Measurements from ENCODE around the gene KRR1. TPM values are rescaled to one million over a fixed set of nuclear protein-coding genes. Genes with fewer than 3 reads are reported as not detected.
A peak's percentile ranks its signal among the peaks of the same experiment; 100 is the strongest.
"Not testable (repeated sequence)": the region's sequence is repeated elsewhere in the genome, so short reads cannot be mapped to it uniquely, and the experiment has no call there.

KRR1 gene
- total RNA-seq, 1 donor from 2014 or later = 59.4 TPM

- Mint-ChIP-seq H3K36me3 (ENCODE audit: low read depth) (no peaks in the 10 kb centered on the region), H3K9me3 (peaks cover 3% of the 10 kb centered on the region), H3K4me3 (no peak overlapping the region), H3K4me1 (peaks cover 14% of the 10 kb centered on the region), H3K27me3 (ENCODE audit: low read depth) (peaks cover 7% of the 10 kb centered on the region), H3K27ac (ENCODE audit: unreplicated experiment) (no peak overlapping the region)
- TF ChIP-seq CTCF (conservative IDR thresholded peaks at IDR 0.05) = peak; percentile 52
- DNase-seq (ENCODE audit: low read depth, low spot score) = no peak
Observed at GRCh38 chr12:75525263-75525662, 13.9 kb upstream of the KRR1 start.

GRCh38 chr12:75522124-75522523 is 10.7 kb upstream of the KRR1 start:
- not testable (repeated sequence) for H3K9me3 Mint-ChIP-seq; H3K4me3 Mint-ChIP-seq; H3K27ac Mint-ChIP-seq (ENCODE audit: unreplicated experiment); H3K36me3 Mint-ChIP-seq (ENCODE audit: low read depth); H3K4me1 Mint-ChIP-seq; H3K27me3 Mint-ChIP-seq (ENCODE audit: low read depth); DNase-seq (ENCODE audit: low read depth, low spot score)

- not testable (repeated sequence) for DNase-seq (ENCODE audit: low read depth, low spot score); H3K27me3 Mint-ChIP-seq (ENCODE audit: low read depth); H3K9me3 Mint-ChIP-seq; H3K4me3 Mint-ChIP-seq; H3K4me1 Mint-ChIP-seq; H3K27ac Mint-ChIP-seq (ENCODE audit: unreplicated experiment); H3K36me3 Mint-ChIP-seq (ENCODE audit: low read depth)
Observed at GRCh38 chr12:75521224-75521623, 9.8 kb upstream of the KRR1 start.

- Mint-ChIP-seq H3K9me3 (peaks cover 3% of the 10 kb centered on the region), H3K27me3 (ENCODE audit: low read depth) (no peaks in the 10 kb centered on the region), H3K4me1 (peaks cover 29% of the 10 kb centered on the region), H3K27ac (ENCODE audit: unreplicated experiment) (no peak overlapping the region), H3K4me3 (peak overlapping the region; percentile 98), H3K36me3 (ENCODE audit: low read depth) (no peaks in the 10 kb centered on the region)
- no peak for TF ChIP-seq CTCF (conservative IDR thresholded peaks at IDR 0.05)
- DNase-seq (ENCODE audit: low read depth, low spot score) = no peak
Observed at GRCh38 chr12:75509621-75510020, 1.8 kb downstream of the KRR1 start.

GRCh38 chr12:75508159-75508558 is 3.2 kb downstream of the KRR1 start:
- Mint-ChIP-seq H3K4me3 (no peak overlapping the region), H3K27ac (ENCODE audit: unreplicated experiment) (peak overlapping the region; percentile 65), H3K27me3 (ENCODE audit: low read depth) (no peaks in the 10 kb centered on the region), H3K4me1 (peaks cover 29% of the 10 kb centered on the region), H3K36me3 (ENCODE audit: low read depth) (no peaks in the 10 kb centered on the region), H3K9me3 (peaks cover 3% of the 10 kb centered on the region)
- TF ChIP-seq CTCF (conservative IDR thresholded peaks at IDR 0.05) = no peak
- DNase-seq (ENCODE audit: low read depth, low spot score) = no peak

GRCh38 chr12:75507086-75507485 is 4.3 kb downstream of the KRR1 start:
- Mint-ChIP-seq H3K36me3 (ENCODE audit: low read depth) (no peaks in the 10 kb centered on the region), H3K4me3 (no peak overlapping the region), H3K27me3 (ENCODE audit: low read depth) (no peaks in the 10 kb centered on the region), H3K27ac (ENCODE audit: unreplicated experiment) (no peak overlapping the region), H3K9me3 (peaks cover 3% of the 10 kb centered on the region), H3K4me1 (peaks cover 27% of the 10 kb centered on the region)
- no peak for DNase-seq (ENCODE audit: low read depth, low spot score)
- no peak for TF ChIP-seq CTCF (conservative IDR thresholded peaks at IDR 0.05)

Data from neural crest cell (in vitro differentiated cells).